GM12878 (cell line): Measurements from ENCODE around the gene PPP1R12A. TPM values are rescaled to one million over a fixed set of nuclear protein-coding genes. Genes with fewer than 3 reads are reported as not detected.
A peak's percentile ranks its signal among the peaks of the same experiment; 100 is the strongest.

Experiments used
- ATAC-seq: fragments of 200-7000 bp; cut with Tn5 transposase; 3 replicates; pipeline ENCODE4 v1.9.1; 2020; ENCODE audit warnings: mild to moderate bottlenecking, moderate library complexity
- BruUV-seq: library from RNA; stranded (reverse); fragments of 400-500 nt; replicated peaks from 2 replicates; lab custom pipeline; 2021; lab: Mats Ljungman, UMichigan
- CTCF ChIA-PET: fragments of 300-600 bp; sonication (Branson Sonifier 250); formaldehyde crosslinking; extraction: SDS; loops from one replicate; lab custom pipeline; 2021; ENCODE audit warnings: inconsistent platforms; lab: Yijun Ruan, JAX
- POLR2A ChIA-PET: fragments of 350-600 bp; formaldehyde crosslinking; extraction: SDS; loops from one replicate; lab custom pipeline; 2021; ENCODE audit warnings: inconsistent platforms; lab: Charles Lee
- RAD21 ChIA-PET: fragments of 300-600 bp; sonication (Branson Sonifier 250); formaldehyde crosslinking; loops from one replicate; lab custom pipeline; 2023; ENCODE audit warnings: antibody characterized with exemption; ENCODE audit not compliant: unreplicated experiment; lab: Charles Lee
- SMC1A ChIA-PET: fragments of 300-600 bp; sonication (Branson Sonifier 250); formaldehyde crosslinking; loops from one replicate; lab custom pipeline; 2023; ENCODE audit not compliant: unreplicated experiment, uncharacterized antibody; lab: Charles Lee
- DNase-seq: peaks from one replicate; pipeline ENCODE4 v3.0.0-alpha.2; 2011; ENCODE audit warnings: low read depth, low spot score
- FAIRE-seq: peaks from 3 replicates; lab custom pipeline; 2011; peaks lifted over from hg19 to GRCh38; lab: Jason Lieb, UNC
- H2AFZ ChIP-seq: 2 replicates; pipeline ENCODE4 v1.6.0; 2011; ENCODE audit warnings: low read depth, low read length, control low read depth; ENCODE audit not compliant: control insufficient read depth
- H3K27ac ChIP-seq: 2 replicates; pipeline ENCODE4 v1.5.1; 2011; ENCODE audit warnings: control low read depth; ENCODE audit not compliant: control insufficient read depth, insufficient read depth
- H3K27me3 ChIP-seq, 2 experiments: replicated peaks in 1 of 2; 2 replicates each; pipeline versions ENCODE4 v1.6.0 to v1.6.1; 2011; ENCODE audit warnings: low read length in 1 of 2; ENCODE audit not compliant: control insufficient read depth in 2 of 2, insufficient read depth in 2 of 2
- H3K36me3 ChIP-seq, 2 experiments: 2 replicates each; pipeline ENCODE4 v1.5.1; 2011; ENCODE audit warnings: low read length in 1 of 2; ENCODE audit not compliant: control insufficient read depth in 2 of 2, insufficient read depth in 2 of 2
- H3K4me1 ChIP-seq: 2 replicates; pipeline ENCODE4 v1.6.1; 2011; ENCODE audit warnings: mild to moderate bottlenecking, low read length, moderate library complexity, mixed read lengths; ENCODE audit not compliant: control insufficient read depth, insufficient read depth
- H3K4me2 ChIP-seq: 2 replicates; pipeline ENCODE4 v1.6.0; 2011; ENCODE audit warnings: control low read depth; ENCODE audit not compliant: control insufficient read depth, insufficient read depth
- H3K4me3 ChIP-seq: fragments of 200-600 bp; sonication (generic); 2 replicates; pipeline ENCODE4 v1.5.1; 2016
- H3K79me2 ChIP-seq: 2 replicates; pipeline ENCODE4 v1.6.0; 2011; ENCODE audit warnings: low read length; ENCODE audit not compliant: control insufficient read depth, insufficient read depth
- H3K9ac ChIP-seq: 2 replicates; pipeline ENCODE4 v1.8.0; 2011; ENCODE audit warnings: low read length, control low read depth, mixed read lengths; ENCODE audit not compliant: control insufficient read depth, insufficient read depth
- H3K9me3 ChIP-seq: replicated peaks from 3 replicates; pipeline ENCODE4 v1.5.1; 2011; ENCODE audit warnings: mild to moderate bottlenecking, low read length; ENCODE audit not compliant: control insufficient read depth, insufficient read depth
- H4K20me1 ChIP-seq: 2 replicates; pipeline ENCODE4 v1.6.0; 2011; ENCODE audit not compliant: control insufficient read depth, insufficient read depth
- BHLHE40 ChIP-seq, 2 experiments: fragments of 450-650 bp in 1 of 2; IDR thresholded peaks; 2 replicates each; pipeline ENCODE4 v1.6.1; 2011 to 2017; ENCODE audit warnings: low read depth in 2 of 2, borderline replicate concordance in 1 of 2, improper control_type of control experiment in 1 of 2, low read length in 1 of 2, mild to moderate bottlenecking in 1 of 2
- CHD2 ChIP-seq: IDR thresholded peaks from 2 replicates; pipeline ENCODE4 v1.6.1; 2011; ENCODE audit warnings: low read depth, low read length, improper control_type of control experiment, borderline replicate concordance
- MTA2 ChIP-seq: fragments of 450-650 bp; IDR thresholded peaks from 2 replicates; pipeline ENCODE4 v1.6.1; 2016; ENCODE audit warnings: low read depth, mild to moderate bottlenecking, moderate library complexity
- NR2F1 ChIP-seq: fragments of 450-650 bp; conservative IDR thresholded peaks from 2 replicates; pipeline ENCODE4 v1.6.1; 2017; ENCODE audit warnings: mild to moderate bottlenecking
- STAT1 ChIP-seq: fragments of 450-650 bp; conservative IDR thresholded peaks from 2 replicates; pipeline ENCODE4 v1.6.1; 2014; ENCODE audit warnings: antibody characterized with exemption, mild to moderate bottlenecking
- TARDBP ChIP-seq: IDR thresholded peaks from 2 replicates; pipeline ENCODE4 v1.6.1; 2016; ENCODE audit warnings: borderline replicate concordance
- ZNF217 ChIP-seq: fragments of 450-650 bp; IDR thresholded peaks from 2 replicates; pipeline ENCODE4 v1.6.1; 2017; ENCODE audit warnings: antibody characterized with exemption, mild to moderate bottlenecking
- ZZZ3 ChIP-seq: IDR thresholded peaks from 2 replicates; pipeline ENCODE4 v1.6.1; 2011; ENCODE audit warnings: low read depth; ENCODE audit not compliant: control insufficient read depth, insufficient read length
- WGBS: methylation state at CpG from one replicate; pipeline ENCODE4 v1.1.6; 2016; ENCODE audit warnings: low lambda C conversion rate; ENCODE audit not compliant: insufficient replicate concordance, insufficient coverage; ENCODE audit errors: missing lambda C conversion rate; 5-methylcytosine and 5-hydroxymethylcytosine counted together
- in situ Hi-C: fragments of 300-500 bp; cut with MboI; formaldehyde crosslinking; loops from 9 replicates; pipeline ENCODE4 v1.14.3; 2018; ENCODE audit warnings: mixed read lengths
- intact Hi-C: fragments of 100-400 bp; cut with micrococcal nuclease; formaldehyde crosslinking; loops from one replicate; pipeline ENCODE4 v1.14.2; 2022; ENCODE audit not compliant: unreplicated experiment
- polyA plus RNA-seq, 11 experiments: library from polyadenylated mRNA; depleted of rRNA in 4 of 11; unstranded in 6 of 11; stranded (reverse) in 5 of 11; fragments of >200 nt; fragmentation: Nextera tagmentation in 4 of 11; fragmentation: Illumina TruSeq in 1 of 11; extraction: Ambion mirVana in 4 of 11; extraction: Trizol in 1 of 11; gene quantifications; 1 replicate in 1 of 11; 2 replicates in 10 of 11; pipeline versions ENCODE4 v1.2.1 to v1.2.3, GENCODE V29; 2011 to 2016; ENCODE audit warnings: inconsistent platforms in 2 of 11, missing spikeins in 2 of 11, low read depth in 1 of 11
- total RNA-seq, 4 experiments: library from RNA; depleted of rRNA in 3 of 4; stranded (reverse); fragments of >200 nt in 3 of 4; fragmentation: Illumina TruSeq in 1 of 4; extraction: Trizol in 1 of 4; gene quantifications; 2 replicates each; pipeline versions ENCODE4 v1.2.1 to v1.2.3, GENCODE V29; 2013 to 2021
- TF ChIP-seq, protein P1 (sequence below): fragments of 450-650 bp; IDR thresholded peaks from 2 replicates; pipeline ENCODE4 v1.6.1; 2018; ENCODE audit warnings: borderline replicate concordance, mild to moderate bottlenecking; ENCODE audit not compliant: partially characterized antibody
- TF ChIP-seq, protein P2 (sequence below): IDR thresholded peaks from 2 replicates; pipeline ENCODE4 v1.6.1; 2011; ENCODE audit warnings: low read depth, low read length, improper control_type of control experiment, borderline replicate concordance

PPP1R12A gene
- total and polyA plus RNA-seq, 10 of the 15 experiments (the other 5 are each of a cell fraction or from before 2014, with no cell fraction given): 22.8 to 134 (median 51.4) TPM

DNA sequence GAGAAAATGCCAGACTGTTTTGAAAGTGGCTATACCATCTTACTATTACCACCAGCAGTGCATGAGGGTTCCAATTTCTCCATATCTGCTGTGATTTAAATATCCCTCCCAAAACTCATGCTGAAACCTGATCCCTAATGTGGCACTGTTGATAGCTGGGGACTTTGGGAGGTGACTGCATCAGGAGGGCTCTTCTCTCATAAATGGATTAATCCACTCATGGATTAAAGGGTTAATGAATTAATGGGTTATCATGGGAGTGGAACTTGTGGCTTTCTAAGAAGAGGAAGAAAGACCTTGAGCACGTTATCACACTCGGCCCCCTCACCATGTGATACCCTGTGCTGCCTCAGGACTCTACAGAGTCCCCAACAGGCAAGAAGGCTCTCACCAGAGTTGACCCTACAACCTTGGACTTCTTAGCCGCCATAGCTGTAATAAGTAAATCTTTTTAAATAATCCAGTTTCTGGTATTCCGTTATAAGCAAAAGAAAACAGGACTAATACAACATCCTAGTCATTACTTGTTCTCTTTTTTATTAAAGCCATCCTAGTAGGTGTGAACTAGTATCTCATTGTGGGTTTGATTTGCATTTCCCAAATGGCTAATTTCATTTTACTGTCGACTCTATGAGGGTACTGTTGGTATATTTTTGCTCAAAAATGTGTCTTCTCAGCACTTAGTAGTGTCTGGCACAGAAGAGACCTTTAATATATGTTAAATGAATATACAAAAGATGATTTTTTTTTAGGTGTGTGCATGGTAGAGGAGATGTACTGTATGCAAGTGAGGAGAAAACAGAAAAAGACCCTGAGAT is 14.3 kb downstream of the PPP1R12A start:
- no peaks in the 10 kb centered on the region; a peak in 1 of 4 replicates for H3K36me3 ChIP-seq
- no peak overlapping the region for H3K27ac ChIP-seq
- H3K79me2 ChIP-seq: peaks cover 90% of the 10 kb centered on the region
- DNase-seq (no peak), ATAC-seq (peak; percentile 63), FAIRE-seq (no peak)
- no peak overlapping the region for H3K4me3 ChIP-seq
- no peak overlapping the region; the same call in 1 of the 2 replicates for H3K4me2 ChIP-seq
- CTCF ChIA-PET: interaction anchor here (1.0 kb wide), 1 partner anchor 9 kb away, joined by 3 read pairs; no protein-coding TSS in a partner anchor
- H3K9me3 ChIP-seq: peaks cover 11% of the 10 kb centered on the region
- POLR2A ChIA-PET: no interaction called here
- H2AFZ ChIP-seq: no peak overlapping the region
- no peaks in the 10 kb centered on the region for H3K27me3 ChIP-seq
- WGBS: 28% methylated on average over 5 of the region's 5 CpGs
- TF ChIP-seq CHD2 (no peak), NR2F1 (0 out of 2 replicates have a peak, but pooled peaks have one; percentile 23), MTA2 (peak; percentile 56; the same call in 1 of the 2 replicates), BHLHE40 (IDR thresholded peaks at IDR 0.05; ENCODE audit: borderline replicate concordance in 1 of 2, low read depth in 2 of 2, low read length in 1 of 2) (peak in 1 of 2 experiments; percentile 60; a peak in 2 of 4 replicates)
- SMC1A ChIA-PET: interaction anchor here (0.9 to 1.7 kb wide), 2 partner anchors 14 to 16 kb away, joined by 3 to 5 read pairs; no protein-coding TSS in a partner anchor
- no TSS peak for BruUV-seq
- in situ Hi-C loops: loop anchor here (10.0 kb wide), 1 partner anchor 236 kb away; no protein-coding TSS in a partner anchor
- H4K20me1 ChIP-seq: no peaks in the 10 kb centered on the region
- H3K9ac ChIP-seq: no peak overlapping the region
- intact Hi-C loops: no loop called here
- RAD21 ChIA-PET: interaction anchor here (1.5 kb wide), 1 partner anchor 13 kb away, joined by 4 read pairs; no protein-coding TSS in a partner anchor
- no peaks in the 10 kb centered on the region for H3K4me1 ChIP-seq

DNA sequence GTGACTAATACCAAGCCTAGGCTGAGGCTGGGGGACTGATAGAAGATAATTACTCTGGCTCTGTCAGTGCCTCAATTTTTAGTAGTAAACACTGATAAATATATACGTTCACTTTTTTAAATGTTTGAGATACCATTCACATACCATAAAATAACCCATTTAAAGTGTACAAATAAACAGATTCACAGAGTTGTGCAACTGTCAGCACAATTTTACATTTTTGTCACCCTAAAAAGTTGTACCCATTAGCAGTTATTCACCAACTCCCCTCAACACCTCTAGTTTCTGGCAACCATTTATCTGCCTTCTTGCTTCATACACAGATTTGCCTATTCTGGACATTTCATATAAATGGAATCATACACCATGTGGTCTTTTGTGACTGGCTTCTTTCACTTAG is 15.1 kb downstream of the PPP1R12A start:
- in situ Hi-C loops (loop anchor here (10.0 kb wide), 1 partner anchor 235 kb away; no protein-coding TSS in a partner anchor), intact Hi-C loops (no loop called here)
- ChIA-PET RAD21 (no interaction called here), POLR2A (interaction anchor here (0.5 to 1.0 kb wide), 2 partner anchors 16 to 349 kb away, joined by 3 read pairs; no protein-coding TSS in a partner anchor), SMC1A (interaction anchor here (1.6 to 1.7 kb wide), 2 partner anchors 9 to 13 kb away, joined by 3 to 5 read pairs; no protein-coding TSS in a partner anchor), CTCF (no interaction called here)
- peaks cover 11% of the 10 kb centered on the region for H3K9me3 ChIP-seq
- no peak overlapping the region for H3K27ac ChIP-seq
- FAIRE-seq (no peak), ATAC-seq (no peak), DNase-seq (no peak)
- H3K36me3 ChIP-seq: no peaks in the 10 kb centered on the region; a peak in 1 of 4 replicates
- 100% methylated on average over 1 of the region's 1 CpG for WGBS
- H3K79me2 ChIP-seq: peaks cover 87% of the 10 kb centered on the region
- H2AFZ ChIP-seq: no peak overlapping the region
- H3K4me2 ChIP-seq: no peak overlapping the region
- no peaks in the 10 kb centered on the region for H3K27me3 ChIP-seq
- no peaks in the 10 kb centered on the region for H4K20me1 ChIP-seq
- H3K4me3 ChIP-seq: no peak overlapping the region
- H3K9ac ChIP-seq: no peak overlapping the region
- H3K4me1 ChIP-seq: no peaks in the 10 kb centered on the region
- BruUV-seq: no TSS peak
- TF ChIP-seq, protein P1, sequence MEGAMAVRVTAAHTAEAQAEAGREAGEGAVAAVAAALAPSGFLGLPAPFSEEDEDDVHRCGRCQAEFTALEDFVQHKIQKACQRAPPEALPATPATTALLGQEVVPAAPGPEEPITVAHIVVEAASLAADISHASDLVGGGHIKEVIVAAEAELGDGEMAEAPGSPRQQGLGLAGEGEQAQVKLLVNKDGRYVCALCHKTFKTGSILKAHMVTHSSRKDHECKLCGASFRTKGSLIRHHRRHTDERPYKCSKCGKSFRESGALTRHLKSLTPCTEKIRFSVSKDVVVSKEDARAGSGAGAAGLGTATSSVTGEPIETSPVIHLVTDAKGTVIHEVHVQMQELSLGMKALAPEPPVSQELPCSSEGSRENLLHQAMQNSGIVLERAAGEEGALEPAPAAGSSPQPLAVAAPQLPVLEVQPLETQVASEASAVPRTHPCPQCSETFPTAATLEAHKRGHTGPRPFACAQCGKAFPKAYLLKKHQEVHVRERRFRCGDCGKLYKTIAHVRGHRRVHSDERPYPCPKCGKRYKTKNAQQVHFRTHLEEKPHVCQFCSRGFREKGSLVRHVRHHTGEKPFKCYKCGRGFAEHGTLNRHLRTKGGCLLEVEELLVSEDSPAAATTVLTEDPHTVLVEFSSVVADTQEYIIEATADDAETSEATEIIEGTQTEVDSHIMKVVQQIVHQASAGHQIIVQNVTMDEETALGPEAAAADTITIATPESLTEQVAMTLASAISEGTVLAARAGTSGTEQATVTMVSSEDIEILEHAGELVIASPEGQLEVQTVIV: no peak
- no peak for TF ChIP-seq STAT1
- TF ChIP-seq, protein P2, sequence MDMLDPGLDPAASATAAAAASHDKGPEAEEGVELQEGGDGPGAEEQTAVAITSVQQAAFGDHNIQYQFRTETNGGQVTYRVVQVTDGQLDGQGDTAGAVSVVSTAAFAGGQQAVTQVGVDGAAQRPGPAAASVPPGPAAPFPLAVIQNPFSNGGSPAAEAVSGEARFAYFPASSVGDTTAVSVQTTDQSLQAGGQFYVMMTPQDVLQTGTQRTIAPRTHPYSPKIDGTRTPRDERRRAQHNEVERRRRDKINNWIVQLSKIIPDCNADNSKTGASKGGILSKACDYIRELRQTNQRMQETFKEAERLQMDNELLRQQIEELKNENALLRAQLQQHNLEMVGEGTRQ: no peak
- TF ChIP-seq ZZZ3: no peak
- no peak for TF ChIP-seq ZNF217
- TF ChIP-seq TARDBP: no peak
